ENCODE measurements around the gene C1orf53.

The C1orf53 gene

DNA sequence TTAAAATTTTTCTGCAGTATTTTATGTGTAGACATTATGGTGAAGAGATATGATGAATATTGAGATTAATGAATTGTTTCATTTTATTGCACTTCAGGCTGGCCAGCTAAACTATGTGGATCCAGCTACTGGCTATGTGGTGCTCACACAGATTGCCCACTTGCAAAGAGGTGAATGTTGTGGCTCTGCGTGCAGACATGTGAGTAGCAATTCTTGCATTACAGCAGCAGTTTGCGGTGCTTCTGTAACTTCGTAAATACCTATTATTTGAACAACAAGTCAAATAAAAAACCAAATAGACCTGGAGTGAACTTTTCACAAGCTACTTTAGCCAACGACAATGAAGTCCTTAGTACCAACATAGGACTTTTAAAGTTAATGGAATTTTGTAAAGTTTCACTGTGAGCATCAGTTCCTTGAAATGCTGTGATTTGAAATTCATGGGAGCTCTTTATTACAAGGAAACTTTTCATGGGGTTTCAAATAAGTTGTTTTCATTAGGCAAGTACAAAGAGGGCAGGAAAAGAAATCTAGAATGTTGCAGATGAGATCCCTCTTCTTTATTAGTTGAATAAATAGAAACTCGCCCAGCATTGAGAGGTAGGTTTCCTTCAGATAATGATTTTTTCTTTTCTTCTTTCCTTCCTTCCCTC is 3.4 kb downstream of the C1orf53 start:
- TF ChIP-seq POLR2AphosphoS5 (IDR thresholded peaks at IDR 0.05; ENCODE audit: low read depth, low read length): no peak
- no peak for TF ChIP-seq FOXP2 (optimal IDR thresholded peaks at IDR 0.05; ENCODE audit: borderline replicate concordance, extremely low read depth, extremely low read length, insufficient read depth)
- TF ChIP-seq, protein P1, sequence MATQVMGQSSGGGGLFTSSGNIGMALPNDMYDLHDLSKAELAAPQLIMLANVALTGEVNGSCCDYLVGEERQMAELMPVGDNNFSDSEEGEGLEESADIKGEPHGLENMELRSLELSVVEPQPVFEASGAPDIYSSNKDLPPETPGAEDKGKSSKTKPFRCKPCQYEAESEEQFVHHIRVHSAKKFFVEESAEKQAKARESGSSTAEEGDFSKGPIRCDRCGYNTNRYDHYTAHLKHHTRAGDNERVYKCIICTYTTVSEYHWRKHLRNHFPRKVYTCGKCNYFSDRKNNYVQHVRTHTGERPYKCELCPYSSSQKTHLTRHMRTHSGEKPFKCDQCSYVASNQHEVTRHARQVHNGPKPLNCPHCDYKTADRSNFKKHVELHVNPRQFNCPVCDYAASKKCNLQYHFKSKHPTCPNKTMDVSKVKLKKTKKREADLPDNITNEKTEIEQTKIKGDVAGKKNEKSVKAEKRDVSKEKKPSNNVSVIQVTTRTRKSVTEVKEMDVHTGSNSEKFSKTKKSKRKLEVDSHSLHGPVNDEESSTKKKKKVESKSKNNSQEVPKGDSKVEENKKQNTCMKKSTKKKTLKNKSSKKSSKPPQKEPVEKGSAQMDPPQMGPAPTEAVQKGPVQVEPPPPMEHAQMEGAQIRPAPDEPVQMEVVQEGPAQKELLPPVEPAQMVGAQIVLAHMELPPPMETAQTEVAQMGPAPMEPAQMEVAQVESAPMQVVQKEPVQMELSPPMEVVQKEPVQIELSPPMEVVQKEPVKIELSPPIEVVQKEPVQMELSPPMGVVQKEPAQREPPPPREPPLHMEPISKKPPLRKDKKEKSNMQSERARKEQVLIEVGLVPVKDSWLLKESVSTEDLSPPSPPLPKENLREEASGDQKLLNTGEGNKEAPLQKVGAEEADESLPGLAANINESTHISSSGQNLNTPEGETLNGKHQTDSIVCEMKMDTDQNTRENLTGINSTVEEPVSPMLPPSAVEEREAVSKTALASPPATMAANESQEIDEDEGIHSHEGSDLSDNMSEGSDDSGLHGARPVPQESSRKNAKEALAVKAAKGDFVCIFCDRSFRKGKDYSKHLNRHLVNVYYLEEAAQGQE (IDR thresholded peaks at IDR 0.05; ENCODE audit: insufficient read depth in 1 of 2, low read depth in 2 of 2, low read length in 2 of 2): no peak
- no peak for TF ChIP-seq SIN3A (IDR thresholded peaks at IDR 0.05; ENCODE audit: borderline replicate concordance, insufficient read depth, low read length)
- no peak for TF ChIP-seq TAF1 (IDR thresholded peaks at IDR 0.05; ENCODE audit: borderline replicate concordance, insufficient read depth, low read length)

GRCh38 chr1:197907846-197908616 is 5.6 kb downstream of the C1orf53 start:
- TF ChIP-seq FOXP2 (optimal IDR thresholded peaks at IDR 0.05; ENCODE audit: borderline replicate concordance, extremely low read depth, extremely low read length, insufficient read depth) (no peak), POLR2AphosphoS5 (IDR thresholded peaks at IDR 0.05; ENCODE audit: low read depth, low read length) (no peak), SIN3A (IDR thresholded peaks at IDR 0.05; ENCODE audit: borderline replicate concordance, insufficient read depth, low read length) (no peak), TAF1 (IDR thresholded peaks at IDR 0.05; ENCODE audit: borderline replicate concordance, insufficient read depth, low read length) (no peak)
- TF ChIP-seq, protein P1 (IDR thresholded peaks at IDR 0.05; ENCODE audit: insufficient read depth in 1 of 2, low read depth in 2 of 2, low read length in 2 of 2): no peak

DNA sequence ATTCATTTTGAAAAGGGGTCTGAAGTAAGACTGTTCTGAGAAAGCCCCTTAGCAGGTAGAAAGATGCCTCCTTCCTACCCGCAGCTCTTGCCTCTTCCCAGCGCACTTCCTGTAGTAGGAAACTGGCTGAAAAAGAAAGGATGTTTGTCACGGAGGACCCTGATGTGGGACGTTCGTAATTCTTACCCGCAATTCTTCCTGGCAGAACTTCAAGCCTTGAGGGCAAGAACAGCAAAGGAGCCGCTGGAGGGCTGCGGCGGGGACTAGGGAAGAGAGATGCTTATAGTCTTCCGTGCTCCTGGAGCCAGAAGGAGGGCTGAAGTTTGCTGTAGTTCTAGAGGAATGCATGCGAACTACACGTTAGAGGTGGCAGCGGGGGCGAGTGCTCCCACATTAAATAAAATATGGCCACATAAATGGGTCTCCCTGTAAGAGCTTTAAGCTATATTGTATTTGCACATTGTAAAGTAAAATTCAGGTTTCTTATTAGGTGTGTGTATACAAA is 6.3 kb downstream of the C1orf53 start:
- no peak for TF ChIP-seq FOXP2 (optimal IDR thresholded peaks at IDR 0.05; ENCODE audit: borderline replicate concordance, extremely low read depth, extremely low read length, insufficient read depth)
- no peak for TF ChIP-seq SIN3A (IDR thresholded peaks at IDR 0.05; ENCODE audit: borderline replicate concordance, insufficient read depth, low read length)
- no peak for TF ChIP-seq TAF1 (IDR thresholded peaks at IDR 0.05; ENCODE audit: borderline replicate concordance, insufficient read depth, low read length)
- TF ChIP-seq POLR2AphosphoS5 (IDR thresholded peaks at IDR 0.05; ENCODE audit: low read depth, low read length): no peak
- TF ChIP-seq, protein P1 (IDR thresholded peaks at IDR 0.05; ENCODE audit: insufficient read depth in 1 of 2, low read depth in 2 of 2, low read length in 2 of 2): no peak

- TF ChIP-seq FOXP2 (optimal IDR thresholded peaks at IDR 0.05; ENCODE audit: borderline replicate concordance, extremely low read depth, extremely low read length, insufficient read depth): no peak
- TF ChIP-seq, protein P1 (IDR thresholded peaks at IDR 0.05; ENCODE audit: insufficient read depth in 1 of 2, low read depth in 2 of 2, low read length in 2 of 2): no peak
Observed at GRCh38 chr1:197909384-197909783, 7.0 kb downstream of the C1orf53 start.
